ENCODE measurements around the gene INPP5D. TPM values are rescaled to one million over a fixed set of nuclear protein-coding genes. Genes with fewer than 3 reads are reported as not detected.

The INPP5D gene
- total RNA-seq = 43.3 and 46.6 TPM in 2 replicates
- 10.6 and 13.9 TPM in 2 replicates for polyA plus RNA-seq
- 11.0 and 12.0 TPM in 2 replicates for polyA plus RNA-seq (2011; cell fraction: cytosol; rRNA removed)
- 49.8 and 57.0 TPM in 2 replicates for polyA plus RNA-seq (2011; cell fraction: nucleus; rRNA removed)
- polyA plus RNA-seq (2012) = 19.0 and 27.4 TPM in 2 replicates
- 59.2 and 63.4 TPM in 2 replicates for polyA minus RNA-seq
- not detected for polyA minus RNA-seq (2011; cell fraction: cytosol; rRNA and poly(A)+ RNA removed)
- polyA minus RNA-seq (2011; cell fraction: nucleus; rRNA and poly(A)+ RNA removed) = 45.5 and 56.7 TPM in 2 replicates
- Bru-seq, nascent RNA = percentile 66 among the genes with signal in this experiment
- BruChase-seq, experiment 1, labeled RNA remaining after a 6-hour chase = percentile 70 among the genes with signal in this experiment
- BruChase-seq, experiment 2, labeled RNA remaining after a 2-hour chase = percentile 60 among the genes with signal in this experiment
- long read RNA-seq, full-length matches to known transcripts = 29 of 64 reads
- long read RNA-seq, partial matches to known transcripts = 24 of 64 reads
- long read RNA-seq, other reads (novel, unspliced or antisense) = 11 of 64 reads

DNA sequence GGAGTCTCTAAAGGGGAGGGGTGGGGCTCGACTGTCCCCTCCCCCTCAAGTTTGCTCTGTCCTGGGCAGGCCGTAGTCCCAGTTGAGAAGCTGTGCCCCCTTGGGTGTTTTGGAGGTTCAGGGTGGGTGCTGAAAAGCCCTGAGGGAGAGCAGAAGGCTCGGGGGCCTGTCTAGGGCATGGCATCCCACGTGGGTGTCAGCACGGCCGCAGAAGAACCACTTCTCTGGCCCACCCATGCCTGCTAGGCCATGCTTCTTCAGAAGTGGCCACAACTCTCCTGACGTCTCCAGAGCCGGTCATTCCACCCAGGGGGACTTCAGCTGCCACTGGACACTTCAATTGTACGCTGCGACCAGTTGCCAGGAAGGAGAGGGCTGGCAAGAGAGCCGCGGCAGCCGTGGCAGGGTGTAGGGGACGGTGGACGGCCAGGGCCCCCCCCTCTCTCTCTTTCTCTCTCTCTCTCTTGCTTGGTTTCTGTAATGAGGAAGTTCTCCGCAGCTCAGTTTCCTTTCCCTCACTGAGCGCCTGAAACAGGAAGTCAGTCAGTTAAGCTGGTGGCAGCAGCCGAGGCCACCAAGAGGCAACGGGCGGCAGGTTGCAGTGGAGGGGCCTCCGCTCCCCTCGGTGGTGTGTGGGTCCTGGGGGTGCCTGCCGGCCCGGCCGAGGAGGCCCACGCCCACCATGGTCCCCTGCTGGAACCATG lies at the start of gene INPP5D:
Gene INPP5D, plus strand, starts transcription at position 546 of the 704 bp plus-strand sequence. Its CDS starts 137 bp downstream, at position 683.
- intact Hi-C loops (cut with micrococcal nuclease) (loop anchor here (1.0 to 10.0 kb wide), 5 partner anchors 9 to 455 kb away; partner anchors contain the start of gene ATG16L1), dilution Hi-C loops (cut with MboI; ENCODE audit: extremely low pct_ligation_motif_present, low sequenced_read_pairs) (no loop called here)
- Histone ChIP-seq H3K36me3 (ENCODE audit: control insufficient read depth in 2 of 2, extremely low read depth in 1 of 2, insufficient read depth in 2 of 2, low read length in 2 of 2) (peaks cover 0 to 3% of the 10 kb centered on the region in 2 experiments), H2AFZ (ENCODE audit: low read depth, low read length) (peak within 1 kb of the TSS; percentile 81), H4K20me1 (replicated peaks; ENCODE audit: control insufficient read depth, extremely low read depth, insufficient read depth, low read length) (no peaks in the 10 kb centered on the region), H3K4me3 (replicated peaks in 1 of 3; ENCODE audit: insufficient read depth in 1 of 3, low read depth in 1 of 3, low read length in 3 of 3) (peak within 1 kb of the TSS; percentile 21 to 65 (median 55)), H3K4me2 (ENCODE audit: insufficient read depth, low read length) (peak within 1 kb of the TSS; percentile 75), H3K27me3 (ENCODE audit: control insufficient read depth in 2 of 2, insufficient read depth in 2 of 2, low read length in 2 of 2) (no peaks in the 10 kb centered on the region), H3K27ac (ENCODE audit: insufficient read depth, low read depth, low read length) (peak within 1 kb of the TSS; percentile 53), H3K4me1 (ENCODE audit: control insufficient read depth, extremely low read depth, insufficient read depth, low read length) (peaks cover 32% of the 10 kb centered on the region), H3K79me2 (ENCODE audit: control insufficient read depth, insufficient read depth, low read length) (peaks cover 29% of the 10 kb centered on the region), H3K9ac (replicated peaks; ENCODE audit: extremely low read depth, insufficient read depth, low read length) (peak within 1 kb of the TSS; percentile 44), H3K9me3 (replicated peaks; ENCODE audit: control insufficient read depth, insufficient read depth, low read length) (no peaks in the 10 kb centered on the region), H3K9me1 (replicated peaks; ENCODE audit: control insufficient read depth, extremely low read depth, insufficient read depth, low read length) (no peaks in the 10 kb centered on the region)
- TF ChIP-seq POLR2A (IDR thresholded peaks at IDR 0.05; ENCODE audit: low read depth, low read length) (peak; percentile 86), GATA2 (IDR thresholded peaks at IDR 0.05; ENCODE audit: insufficient read depth, insufficient read length, low read depth, low read length) (no peak), FOS (IDR thresholded peaks at IDR 0.05; ENCODE audit: borderline replicate concordance, insufficient read depth, low read length) (no peak), MAX (IDR thresholded peaks at IDR 0.05; ENCODE audit: insufficient read depth, insufficient read length) (no peak), MYC (IDR thresholded peaks at IDR 0.05; ENCODE audit: low read depth, low read length) (no peak), POLR2AphosphoS5 (IDR thresholded peaks at IDR 0.05; ENCODE audit: insufficient read depth, low read depth, low read length) (peak; percentile 64), EZH2 (IDR thresholded peaks at IDR 0.05; ENCODE audit: borderline replicate concordance, low read depth, low read length, severe bottlenecking) (no peak), JUN (IDR thresholded peaks at IDR 0.05; ENCODE audit: borderline replicate concordance, insufficient read depth, insufficient read length, low read depth) (no peak)
- TF ChIP-seq, protein P1, sequence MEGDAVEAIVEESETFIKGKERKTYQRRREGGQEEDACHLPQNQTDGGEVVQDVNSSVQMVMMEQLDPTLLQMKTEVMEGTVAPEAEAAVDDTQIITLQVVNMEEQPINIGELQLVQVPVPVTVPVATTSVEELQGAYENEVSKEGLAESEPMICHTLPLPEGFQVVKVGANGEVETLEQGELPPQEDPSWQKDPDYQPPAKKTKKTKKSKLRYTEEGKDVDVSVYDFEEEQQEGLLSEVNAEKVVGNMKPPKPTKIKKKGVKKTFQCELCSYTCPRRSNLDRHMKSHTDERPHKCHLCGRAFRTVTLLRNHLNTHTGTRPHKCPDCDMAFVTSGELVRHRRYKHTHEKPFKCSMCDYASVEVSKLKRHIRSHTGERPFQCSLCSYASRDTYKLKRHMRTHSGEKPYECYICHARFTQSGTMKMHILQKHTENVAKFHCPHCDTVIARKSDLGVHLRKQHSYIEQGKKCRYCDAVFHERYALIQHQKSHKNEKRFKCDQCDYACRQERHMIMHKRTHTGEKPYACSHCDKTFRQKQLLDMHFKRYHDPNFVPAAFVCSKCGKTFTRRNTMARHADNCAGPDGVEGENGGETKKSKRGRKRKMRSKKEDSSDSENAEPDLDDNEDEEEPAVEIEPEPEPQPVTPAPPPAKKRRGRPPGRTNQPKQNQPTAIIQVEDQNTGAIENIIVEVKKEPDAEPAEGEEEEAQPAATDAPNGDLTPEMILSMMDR (IDR thresholded peaks at IDR 0.05; ENCODE audit: extremely low read depth in 1 of 2, insufficient read depth in 1 of 2, low read depth in 1 of 2, low read length in 2 of 2) = peak in 1 of 2 donors; percentile 4
- ChIA-PET POLR2A (interaction anchor here (0.6 to 1.6 kb wide), 4 partner anchors 8 to 49 kb away, joined by 3 to 7 read pairs (median 5); no protein-coding TSS in a partner anchor), CTCF (interaction anchor here (0.6 to 4.3 kb wide), 15 partner anchors 8 to 250 kb away, joined by 3 to 30 read pairs (median 4); partner anchors contain the start of gene ATG16L1)
- DNase-seq (ENCODE audit: low read depth, low spot score) = peak; percentile 77
- peak; percentile 92 for FAIRE-seq
- BruUV-seq (replicated peaks) = no TSS peak

Data from endothelial cell of umbilical vein (primary cell).